Left lobe of liver (tissue), 2 donors: ENCODE results near the gene BNIP5. TPM values are rescaled to one million over a fixed set of nuclear protein-coding genes. Genes with fewer than 3 reads are reported as not detected.

Source experiments
- ATAC-seq: fragments of 200-7000 bp; cut with Tn5 transposase; one replicate; pipeline ENCODE4 v1.9.1; 2020; ENCODE audit warnings: mild to moderate bottlenecking, moderate library complexity
- DNase-seq: peaks from one replicate; pipeline ENCODE4 v3.0.0-alpha.2; 2020; ENCODE audit warnings: low spot score
- total RNA-seq: library from RNA; stranded (reverse); gene quantifications from one replicate; pipeline ENCODE4 v1.2.1, GENCODE V29; 2021
- donor health status: DM: no; HTN: no; CAD: no; lungs with moderate emphysema.
- donor health status: DM: no; HTN: yes; CAD: no.

The BNIP5 gene
- total RNA-seq, 1 donor from 2014 or later = not detected

- DNase-seq (no peak), ATAC-seq (no peak)
Observed at GRCh38 chr6:36326356-36326995, 10.2 kb downstream of the BNIP5 start.

- DNase-seq = no peak
- ATAC-seq = no peak
Observed at GRCh38 chr6:36324715-36325114, 12.0 kb downstream of the BNIP5 start.

GRCh38 chr6:36324191-36324590 lies 12.5 kb downstream of the BNIP5 start:
- DNase-seq = no peak

GRCh38 chr6:36323062-36323461 lies 13.6 kb downstream of the BNIP5 start:
- no peak for ATAC-seq
- no peak for DNase-seq

More at GRCh38 chr6:36324191-36324590, 12.5 kb downstream of the BNIP5 start:
- no peak for ATAC-seq

- DNase-seq (no peak), ATAC-seq (no peak)
Observed at GRCh38 chr6:36322591-36322990, 14.1 kb downstream of the BNIP5 start.

GRCh38 chr6:36320475-36320874 lies 16.2 kb downstream of the BNIP5 start:
- DNase-seq = no peak
- ATAC-seq = no peak

- ATAC-seq = no peak
- no peak for DNase-seq
Observed at GRCh38 chr6:36319821-36320220, 16.9 kb downstream of the BNIP5 start.

- ATAC-seq (no peak), DNase-seq (no peak)
Observed at GRCh38 chr6:36319436-36319762, 17.3 kb downstream of the BNIP5 start.

- DNase-seq (no peak), ATAC-seq (peak; percentile 78)
Observed at GRCh38 chr6:36318690-36319435, 17.8 kb downstream of the BNIP5 start.

GRCh38 chr6:36317623-36318022 lies 19.1 kb downstream of the BNIP5 start:
- DNase-seq (no peak), ATAC-seq (no peak)

- no peak for DNase-seq
- ATAC-seq = no peak
Observed at GRCh38 chr6:36315921-36316320, 20.8 kb downstream of the BNIP5 start.

GRCh38 chr6:36314221-36315014 lies 22.3 kb downstream of the BNIP5 start:
- DNase-seq = no peak
- no peak for ATAC-seq

GRCh38 chr6:36313649-36313936 lies 23.1 kb downstream of the BNIP5 start:
- DNase-seq = no peak

GRCh38 chr6:36312854-36313648 lies 23.6 kb downstream of the BNIP5 start:
- DNase-seq = no peak
- ATAC-seq = no peak

More at GRCh38 chr6:36313649-36313936, 23.1 kb downstream of the BNIP5 start:
- no peak for ATAC-seq

- DNase-seq (no peak), ATAC-seq (no peak)
Observed at GRCh38 chr6:36309900-36310299, 26.8 kb downstream of the BNIP5 start.

GRCh38 chr6:36309203-36309602 lies 27.5 kb downstream of the BNIP5 start:
- no peak for DNase-seq
- no peak for ATAC-seq

GRCh38 chr6:36308514-36308913 lies 28.2 kb downstream of the BNIP5 start:
- DNase-seq (no peak), ATAC-seq (no peak)

GRCh38 chr6:36306375-36306774 lies 30.3 kb downstream of the BNIP5 start:
- DNase-seq (no peak), ATAC-seq (no peak)

- ATAC-seq (no peak), DNase-seq (no peak)
Observed at GRCh38 chr6:36305885-36306284, 30.8 kb downstream of the BNIP5 start.

- DNase-seq (peak; percentile 87), ATAC-seq (peak; percentile 100)
Observed at GRCh38 chr6:36302227-36302976, 34.3 kb downstream of the BNIP5 start.

- DNase-seq (no peak), ATAC-seq (no peak)
Observed at GRCh38 chr6:36301781-36302180, 34.9 kb downstream of the BNIP5 start.
